Measurements from ENCODE around the gene CCR5AS.

DNA sequence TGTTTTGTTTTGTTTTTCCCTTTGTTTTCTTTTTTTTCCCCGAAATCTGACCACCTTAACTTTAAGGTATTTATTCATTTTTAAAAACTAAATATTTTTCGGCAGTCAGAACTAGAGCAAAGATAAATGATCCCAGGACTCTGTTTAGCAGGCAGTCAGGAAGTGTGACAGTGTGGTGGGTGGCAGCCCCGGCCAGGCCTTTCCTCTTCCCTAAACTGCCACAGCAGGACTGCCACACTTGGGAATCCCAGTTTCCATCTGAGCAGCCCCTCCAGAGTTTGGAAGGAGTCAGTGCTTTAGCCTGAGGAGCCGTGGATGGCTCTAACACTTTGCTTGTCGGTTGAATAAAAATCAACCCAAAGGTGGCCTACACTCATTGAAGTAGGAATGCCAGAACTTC, 7.1 kb upstream of the CCR5AS start:
- TF ChIP-seq POLR2A (IDR thresholded peaks at IDR 0.05; ENCODE audit: low read length), result no peak
- no peak for TF ChIP-seq GATA1 (IDR thresholded peaks at IDR 0.05; ENCODE audit: low read depth, low read length)

Measured in erythroblast (primary cell).